Panc1 (cell line): ENCODE measurements around the gene HNRNPD. TPM values are rescaled to one million over a fixed set of nuclear protein-coding genes. Genes with fewer than 3 reads are reported as not detected.

Experiments
- ATAC-seq: fragments of 200-7000 bp; cut with Tn5 transposase; 2 replicates; pipeline ENCODE4 v1.9.1; 2020; ENCODE audit warnings: mild to moderate bottlenecking, moderate library complexity
- BruUV-seq: library from RNA; stranded (reverse); fragments of 400-500 nt; replicated peaks from 2 replicates; lab custom pipeline; 2021; lab: Mats Ljungman, UMichigan
- CTCF ChIA-PET: fragments of 300-600 bp; sonication (Branson Sonifier 250); formaldehyde crosslinking; loops from one replicate; lab custom pipeline; 2022; ENCODE audit warnings: antibody characterized with exemption; lab: Charles Lee
- POLR2A ChIA-PET: fragments of 300-600 bp; sonication (Branson Sonifier 250); formaldehyde crosslinking; loops from one replicate; lab custom pipeline; 2022; ENCODE audit warnings: antibody characterized with exemption; lab: Charles Lee
- DNase-seq: peaks from one replicate; pipeline ENCODE4 v3.0.0-alpha.2; 2010; ENCODE audit warnings: low read depth, low spot score
- H3K27ac ChIP-seq: 2 replicates; pipeline ENCODE4 v1.5.1; 2011; ENCODE audit warnings: mild to moderate bottlenecking, low read length, inconsistent platforms
- H3K27me3 ChIP-seq: fragments of 200-500 bp; sonication (Bioruptor generic); 2 replicates; pipeline ENCODE4 v1.6.0; 2014; ENCODE audit warnings: low read length, inconsistent platforms; ENCODE audit not compliant: control insufficient read depth, insufficient read depth
- H3K36me3 ChIP-seq: fragments of 200-500 bp; sonication (Bioruptor generic); 2 replicates; pipeline ENCODE4 v1.5.1; 2014; ENCODE audit warnings: inconsistent platforms, mild to moderate bottlenecking, low read length, moderate library complexity; ENCODE audit not compliant: control insufficient read depth, insufficient read depth
- H3K4me1 ChIP-seq: 2 replicates; pipeline ENCODE4 v1.5.1; 2011; ENCODE audit warnings: inconsistent platforms, mild to moderate bottlenecking, low read length, moderate library complexity; ENCODE audit not compliant: control insufficient read depth, insufficient read depth
- H3K4me3 ChIP-seq, 2 experiments: 2 replicates each; pipeline ENCODE4 v1.5.1; 2011 to 2012; ENCODE audit warnings: low read depth in 2 of 2, low read length in 2 of 2, mild to moderate bottlenecking in 2 of 2, inconsistent platforms in 1 of 2, moderate library complexity in 1 of 2
- H3K9me3 ChIP-seq: fragments of 200-500 bp; sonication (Bioruptor generic); 2 replicates; pipeline ENCODE4 v1.5.1; 2014; ENCODE audit warnings: low read depth, mild to moderate bottlenecking, inconsistent platforms, low read length, moderate library complexity; ENCODE audit not compliant: control insufficient read depth, insufficient read depth
- POLR2AphosphoS5 ChIP-seq: IDR thresholded peaks from 2 replicates; pipeline ENCODE4 v1.6.1; 2012; ENCODE audit warnings: mild to moderate bottlenecking, low read depth, low read length, moderate library complexity
- REST ChIP-seq, 2 experiments: IDR thresholded peaks; 2 replicates each; pipeline ENCODE4 v1.6.1; 2011 to 2012; ENCODE audit warnings: low read depth in 2 of 2, control low read depth in 1 of 2, low read length in 1 of 2, mild to moderate bottlenecking in 1 of 2, moderate library complexity in 1 of 2; ENCODE audit not compliant: insufficient read depth in 1 of 2
- SIN3A ChIP-seq: IDR thresholded peaks from 2 replicates; pipeline ENCODE4 v1.6.1; 2012; ENCODE audit warnings: low read depth, mild to moderate bottlenecking, low read length, moderate library complexity, borderline replicate concordance; ENCODE audit not compliant: insufficient read depth
- TCF7L2 ChIP-seq: IDR thresholded peaks from 2 replicates; pipeline ENCODE4 v1.6.1; 2011; ENCODE audit warnings: mild to moderate bottlenecking, low read depth, low read length, inconsistent platforms
- in situ Hi-C: cut with HindIII; loops from 2 replicates; pipeline ENCODE4 v1.10.0; 2016; ENCODE audit warnings: low sequenced_read_pairs, low pct_unique_long_range_greater_than_20kb
- intact Hi-C: fragments of 100-400 bp; cut with micrococcal nuclease; formaldehyde crosslinking; loops from one replicate; pipeline ENCODE4 v1.10.0; 2022; ENCODE audit not compliant: unreplicated experiment
- total RNA-seq: library from RNA; stranded (reverse); gene quantifications from one replicate; pipeline ENCODE4 v1.2.1, GENCODE V29; 2021; ENCODE audit not compliant: unreplicated experiment
- TF ChIP-seq, protein P1 (sequence below): fragments of 450-650 bp; IDR thresholded peaks from 2 replicates; pipeline ENCODE4 v1.5.1; 2017; ENCODE audit warnings: mild to moderate bottlenecking

The HNRNPD gene
- total RNA-seq, 1 experiment from 2014 or later, result 170 TPM

GRCh38 chr4:82362565-82362964, 11.2 kb downstream of the HNRNPD start:
- no peak for TF ChIP-seq TCF7L2
- no peak for TF ChIP-seq POLR2AphosphoS5
- TF ChIP-seq, protein P1, sequence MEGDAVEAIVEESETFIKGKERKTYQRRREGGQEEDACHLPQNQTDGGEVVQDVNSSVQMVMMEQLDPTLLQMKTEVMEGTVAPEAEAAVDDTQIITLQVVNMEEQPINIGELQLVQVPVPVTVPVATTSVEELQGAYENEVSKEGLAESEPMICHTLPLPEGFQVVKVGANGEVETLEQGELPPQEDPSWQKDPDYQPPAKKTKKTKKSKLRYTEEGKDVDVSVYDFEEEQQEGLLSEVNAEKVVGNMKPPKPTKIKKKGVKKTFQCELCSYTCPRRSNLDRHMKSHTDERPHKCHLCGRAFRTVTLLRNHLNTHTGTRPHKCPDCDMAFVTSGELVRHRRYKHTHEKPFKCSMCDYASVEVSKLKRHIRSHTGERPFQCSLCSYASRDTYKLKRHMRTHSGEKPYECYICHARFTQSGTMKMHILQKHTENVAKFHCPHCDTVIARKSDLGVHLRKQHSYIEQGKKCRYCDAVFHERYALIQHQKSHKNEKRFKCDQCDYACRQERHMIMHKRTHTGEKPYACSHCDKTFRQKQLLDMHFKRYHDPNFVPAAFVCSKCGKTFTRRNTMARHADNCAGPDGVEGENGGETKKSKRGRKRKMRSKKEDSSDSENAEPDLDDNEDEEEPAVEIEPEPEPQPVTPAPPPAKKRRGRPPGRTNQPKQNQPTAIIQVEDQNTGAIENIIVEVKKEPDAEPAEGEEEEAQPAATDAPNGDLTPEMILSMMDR, result no peak
- no peak for TF ChIP-seq REST (IDR thresholded peaks at IDR 0.05; ENCODE audit: insufficient read depth in 1 of 2, low read depth in 2 of 2, low read length in 1 of 2)
- TF ChIP-seq SIN3A, result no peak
- DNase-seq, result no peak
- no peak for ATAC-seq
- ChIA-PET CTCF (no interaction called here), POLR2A (no interaction called here)
- intact Hi-C loops (no loop called here), in situ Hi-C loops (no loop called here)
- Histone ChIP-seq H3K9me3 (no peaks in the 10 kb centered on the region), H3K27ac (no peak overlapping the region), H3K27me3 (no peaks in the 10 kb centered on the region), H3K4me1 (peaks cover 10% of the 10 kb centered on the region), H3K4me3 (no peak overlapping the region), H3K36me3 (peaks cover 10% of the 10 kb centered on the region; the same call in 1 of the 2 replicates)
- no TSS peak for BruUV-seq

DNA sequence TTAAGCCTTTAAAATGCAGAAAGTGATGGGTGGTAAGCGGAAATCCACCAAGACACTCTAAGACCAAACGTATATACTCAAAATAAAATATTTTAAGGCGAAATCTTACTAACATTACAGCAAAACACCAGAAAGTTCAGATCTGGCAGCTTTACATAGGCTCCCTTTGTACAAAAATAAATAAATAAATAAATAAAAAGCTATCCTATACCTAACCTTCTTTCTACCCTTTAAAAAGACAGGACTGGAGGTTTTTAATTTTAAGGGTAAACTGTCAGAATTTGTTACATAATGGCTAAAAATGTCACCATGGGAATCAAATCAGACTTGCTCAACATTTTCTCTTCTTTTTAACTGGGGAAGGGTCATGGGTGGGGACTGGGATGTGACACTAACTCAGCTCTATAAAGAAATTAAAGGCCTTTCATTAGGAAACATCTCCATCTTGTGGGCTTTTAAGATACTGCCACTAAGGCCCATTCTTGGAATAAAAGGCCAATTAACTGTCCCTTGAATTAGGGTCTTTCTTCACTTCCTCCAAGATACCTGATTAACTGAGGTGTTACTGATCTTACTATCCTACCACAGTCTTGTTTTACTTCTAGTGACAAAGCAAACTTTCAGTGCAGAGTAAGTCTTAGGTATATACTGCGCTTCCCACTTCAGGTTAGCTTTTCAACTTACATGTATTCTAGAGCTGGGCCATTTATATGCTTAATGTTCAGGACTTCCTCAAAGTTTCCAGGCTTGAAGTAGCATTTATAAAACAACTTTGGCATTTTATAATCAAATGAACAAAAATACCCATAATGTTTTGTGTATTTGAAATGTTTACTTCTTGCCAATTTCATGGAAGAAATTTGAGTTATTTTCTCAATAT, 13.3 kb downstream of the HNRNPD start:
- Histone ChIP-seq H3K4me3 (no peak overlapping the region), H3K9me3 (no peaks in the 10 kb centered on the region), H3K36me3 (peaks cover 26% of the 10 kb centered on the region), H3K27me3 (no peaks in the 10 kb centered on the region), H3K4me1 (peaks cover 10% of the 10 kb centered on the region), H3K27ac (no peak overlapping the region)
- ATAC-seq, result peak; percentile 60
- CTCF ChIA-PET, result no interaction called here
- POLR2A ChIA-PET, result no interaction called here
- no peak for DNase-seq
- TF ChIP-seq, protein P1, result peak; percentile 49; the same call in 1 of the 2 replicates
- no peak for TF ChIP-seq REST (IDR thresholded peaks at IDR 0.05; ENCODE audit: insufficient read depth in 1 of 2, low read depth in 2 of 2, low read length in 1 of 2)
- BruUV-seq, result no TSS peak
- in situ Hi-C loops (no loop called here), intact Hi-C loops (no loop called here)
